GM19351 (cell line): ENCODE data around the gene DOLK.
A peak's percentile ranks its signal among the peaks of the same experiment; 100 is the strongest.
"Not testable (repeated sequence)": the region's sequence is repeated elsewhere in the genome, so short reads cannot be mapped to it uniquely, and the experiment has no call there.

Source experiments
- ATAC-seq: cut with Tn5 transposase; IDR thresholded peaks from one replicate; pipeline ENCODE4 v1.9.1; 2021; ENCODE audit warnings: mild to moderate bottlenecking, moderate library complexity; ENCODE audit not compliant: unreplicated experiment

Gene DOLK

GRCh38 chr9:128947527-128948301, at the start of gene DOLK, which contains the start of gene NUP188:
Gene DOLK (minus strand): TSS chr9:128947603. CDS start chr9:128947303, 300 bp downstream.
Gene NUP188 (plus strand): TSS chr9:128947699. CDS start chr9:128947720, 21 bp downstream.
- ATAC-seq, result peak; percentile 71

- no peak for ATAC-seq
Observed at GRCh38 chr9:128995791-128996190, 48.4 kb upstream of the DOLK start.

- no peak for ATAC-seq
Observed at GRCh38 chr9:128992995-128993394, 45.6 kb upstream of the DOLK start.

GRCh38 chr9:128987805-128988204, 40.4 kb upstream of the DOLK start:
- no peak for ATAC-seq

GRCh38 chr9:128986671-128987070, 39.3 kb upstream of the DOLK start:
- no peak for ATAC-seq

- no peak for ATAC-seq
Observed at GRCh38 chr9:128983536-128983935, 36.1 kb upstream of the DOLK start.

- ATAC-seq, result no peak
Observed at GRCh38 chr9:128979111-128979510, 31.7 kb upstream of the DOLK start.

GRCh38 chr9:128972956-128973355, 25.6 kb upstream of the DOLK start:
- no peak for ATAC-seq

- ATAC-seq, result no peak
Observed at GRCh38 chr9:128969491-128969890, 22.1 kb upstream of the DOLK start.

- ATAC-seq, result not testable (repeated sequence)
Observed at GRCh38 chr9:128961403-128961802, 14.0 kb upstream of the DOLK start.

GRCh38 chr9:128947277-128947526, 201 bp downstream of the DOLK start:
- no peak for ATAC-seq

- peak; percentile 20 for ATAC-seq
Observed at GRCh38 chr9:128946571-128947276, 679 bp downstream of the DOLK start.

GRCh38 chr9:128945798-128946501, 1.5 kb downstream of the DOLK start:
- ATAC-seq, result no peak

- not testable (repeated sequence) for ATAC-seq
Observed at GRCh38 chr9:128944966-128945365, 2.4 kb downstream of the DOLK start.

GRCh38 chr9:128943832-128944620, 3.4 kb downstream of the DOLK start:
- no peak for ATAC-seq

- ATAC-seq, result no peak
Observed at GRCh38 chr9:128940946-128941755, 6.3 kb downstream of the DOLK start.

- no peak for ATAC-seq
Observed at GRCh38 chr9:128940271-128940921, 7.0 kb downstream of the DOLK start.

GRCh38 chr9:128937310-128938165, 9.9 kb downstream of the DOLK start:
- no peak for ATAC-seq
